CD4-positive, alpha-beta T cell (primary cell): ENCODE data around the gene FRY. TPM values are rescaled to one million over a fixed set of nuclear protein-coding genes. Genes with fewer than 3 reads are reported as not detected.

ENCODE experiments used
- ATAC-seq: fragments of 200-7000 bp; cut with Tn5 transposase; one replicate; pipeline ENCODE4 v1.10.0; 2022; ENCODE audit warnings: mild to moderate bottlenecking; ENCODE audit not compliant: poor library complexity
- CTCF ChIA-PET: fragments of 350-600 bp; sonication (Branson Sonifier 250); formaldehyde crosslinking; loops from one replicate; lab custom pipeline; 2021; ENCODE audit warnings: antibody characterized with exemption, inconsistent platforms; lab: Charles Lee
- POLR2A ChIA-PET: fragments of 350-600 bp; sonication (Branson Sonifier 250); formaldehyde crosslinking; loops from one replicate; lab custom pipeline; 2021; ENCODE audit warnings: antibody characterized with exemption, inconsistent platforms; lab: Charles Lee
- DNase-seq, 14 experiments: peaks; one replicate each; pipeline ENCODE4 v3.0.0-alpha.2; 2013 to 2020; ENCODE audit warnings: mixed read lengths in 2 of 14
- H3K27ac ChIP-seq, 2 donors: one replicate each; pipeline versions ENCODE4 v1.5.1 to v1.7.0; 2013; ENCODE audit warnings: low read length in 2 of 2, low read depth in 1 of 2, mild to moderate bottlenecking in 1 of 2
- H3K27me3 ChIP-seq, 2 experiments: 1 replicate in 1 of 2; 2 replicates in 1 of 2; pipeline versions ENCODE4 v1.6.1 to v1.7.0; 2013; ENCODE audit warnings: low read length in 2 of 2, control low read depth in 1 of 2, mild to moderate bottlenecking in 1 of 2, moderate library complexity in 1 of 2; ENCODE audit not compliant: insufficient read depth in 2 of 2, control insufficient read depth in 1 of 2
- H3K36me3 ChIP-seq: one replicate; pipeline ENCODE4 v1.6.1; 2013; ENCODE audit warnings: low read length, control low read depth; ENCODE audit not compliant: insufficient read depth
- H3K4me1 ChIP-seq: one replicate; pipeline ENCODE4 v1.6.1; 2013; ENCODE audit warnings: low read length, control low read depth; ENCODE audit not compliant: insufficient read depth
- H3K4me3 ChIP-seq: one replicate; pipeline ENCODE4 v1.5.1; 2013; ENCODE audit warnings: mild to moderate bottlenecking, low read length, moderate library complexity
- H3K9me3 ChIP-seq, 2 experiments: 1 replicate in 1 of 2; 2 replicates in 1 of 2; pipeline versions ENCODE4 v1.6.1 to v1.7.0; 2013; ENCODE audit warnings: low read length in 2 of 2, mild to moderate bottlenecking in 2 of 2, control low read depth in 1 of 2, moderate library complexity in 1 of 2; ENCODE audit not compliant: control insufficient read depth in 1 of 2, insufficient read depth in 1 of 2
- H3K27ac Mint-ChIP-seq: one replicate; pipeline ENCODE4 v1.8.0; 2020; ENCODE audit warnings: mixed read lengths
- H3K27me3 Mint-ChIP-seq: one replicate; pipeline ENCODE4 v1.8.0; 2021; ENCODE audit warnings: mixed read lengths
- H3K36me3 Mint-ChIP-seq: one replicate; pipeline ENCODE4 v1.8.0; 2021; ENCODE audit warnings: low read depth, mixed read lengths
- H3K4me1 Mint-ChIP-seq: one replicate; pipeline ENCODE4 v1.8.0; 2021; ENCODE audit warnings: low read depth, mixed read lengths
- H3K4me3 Mint-ChIP-seq: one replicate; pipeline ENCODE4 v1.8.0; 2020; ENCODE audit warnings: mild to moderate bottlenecking, mixed read lengths
- H3K9me3 Mint-ChIP-seq: one replicate; pipeline ENCODE4 v1.8.0; 2020; ENCODE audit warnings: mixed read lengths
- intact Hi-C, 2 experiments: fragments of 100-400 bp; cut with DNase I in 1 of 2; cut with micrococcal nuclease in 1 of 2; formaldehyde crosslinking; loops; one replicate each; pipeline versions ENCODE4 v1.15.1 to v1.9.0; 2023 to 2025; cut with DNase I, micrococcal nuclease
- total RNA-seq, 174 experiments: library from RNA in 2 of 174; stranded (reverse) in 2 of 174; gene quantifications; one replicate each; pipeline ENCODE4 v1.2.3 and lab custom pipeline; 2021 to 2026
- TF ChIP-seq, protein P1 (sequence below): fragments of 200-600 bp; IDR thresholded peaks from one replicate; pipeline ENCODE4 v1.8.0; 2022; ENCODE audit warnings: antibody characterized with exemption, mild to moderate bottlenecking

FRY gene
- total RNA-seq, 2 experiments from 2014 or later: 13.7 to 18.4 TPM

GRCh38 chr13:32212421-32212820 is 180.8 kb downstream of the FRY start:
- ChIA-PET CTCF (no interaction called here), POLR2A (no interaction called here)
- intact Hi-C loops: no loop called here
- peaks cover 57% of the 10 kb centered on the region for H3K36me3 Mint-ChIP-seq
- Histone ChIP-seq H3K4me3 (no peak overlapping the region), H3K4me1 (no peaks in the 10 kb centered on the region), H3K27ac (no peak overlapping the region), H3K27me3 (no peaks in the 10 kb centered on the region), H3K9me3 (no peaks in the 10 kb centered on the region), H3K36me3 (peaks cover 18% of the 10 kb centered on the region)
- no peak overlapping the region for H3K27ac Mint-ChIP-seq
- H3K9me3 Mint-ChIP-seq: no peaks in the 10 kb centered on the region
- H3K4me3 Mint-ChIP-seq: no peak overlapping the region
- no peaks in the 10 kb centered on the region for H3K27me3 Mint-ChIP-seq
- H3K4me1 Mint-ChIP-seq: no peaks in the 10 kb centered on the region
- DNase-seq: no peak
- TF ChIP-seq, protein P1, sequence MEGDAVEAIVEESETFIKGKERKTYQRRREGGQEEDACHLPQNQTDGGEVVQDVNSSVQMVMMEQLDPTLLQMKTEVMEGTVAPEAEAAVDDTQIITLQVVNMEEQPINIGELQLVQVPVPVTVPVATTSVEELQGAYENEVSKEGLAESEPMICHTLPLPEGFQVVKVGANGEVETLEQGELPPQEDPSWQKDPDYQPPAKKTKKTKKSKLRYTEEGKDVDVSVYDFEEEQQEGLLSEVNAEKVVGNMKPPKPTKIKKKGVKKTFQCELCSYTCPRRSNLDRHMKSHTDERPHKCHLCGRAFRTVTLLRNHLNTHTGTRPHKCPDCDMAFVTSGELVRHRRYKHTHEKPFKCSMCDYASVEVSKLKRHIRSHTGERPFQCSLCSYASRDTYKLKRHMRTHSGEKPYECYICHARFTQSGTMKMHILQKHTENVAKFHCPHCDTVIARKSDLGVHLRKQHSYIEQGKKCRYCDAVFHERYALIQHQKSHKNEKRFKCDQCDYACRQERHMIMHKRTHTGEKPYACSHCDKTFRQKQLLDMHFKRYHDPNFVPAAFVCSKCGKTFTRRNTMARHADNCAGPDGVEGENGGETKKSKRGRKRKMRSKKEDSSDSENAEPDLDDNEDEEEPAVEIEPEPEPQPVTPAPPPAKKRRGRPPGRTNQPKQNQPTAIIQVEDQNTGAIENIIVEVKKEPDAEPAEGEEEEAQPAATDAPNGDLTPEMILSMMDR: no peak
- ATAC-seq: no peak

DNA sequence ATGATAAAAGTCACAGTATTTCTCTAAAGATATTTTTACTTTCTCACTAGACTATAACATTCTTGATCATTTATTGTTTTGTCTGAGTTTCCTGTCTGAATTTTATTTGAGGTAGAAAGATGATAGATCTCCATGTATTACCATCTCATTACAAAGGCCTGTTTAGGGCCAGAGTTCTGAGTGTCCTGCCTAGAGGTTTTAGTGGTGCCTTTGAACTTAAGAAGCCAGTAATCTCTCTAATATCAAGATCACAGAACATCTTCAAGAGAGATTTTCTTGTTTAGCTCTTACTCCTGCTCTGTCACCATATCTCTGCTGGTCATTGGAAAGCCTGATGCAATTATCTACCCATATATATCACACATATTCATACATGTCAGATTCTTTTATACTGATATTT is 182.1 kb downstream of the FRY start:
- Histone ChIP-seq H3K4me1 (no peaks in the 10 kb centered on the region), H3K27ac (no peak overlapping the region), H3K4me3 (no peak overlapping the region), H3K36me3 (peaks cover 16% of the 10 kb centered on the region), H3K9me3 (no peaks in the 10 kb centered on the region), H3K27me3 (no peaks in the 10 kb centered on the region)
- POLR2A ChIA-PET: no interaction called here
- CTCF ChIA-PET: no interaction called here
- ATAC-seq: no peak
- DNase-seq: no peak
- TF ChIP-seq, protein P1: no peak
- H3K9me3 Mint-ChIP-seq: no peaks in the 10 kb centered on the region
- H3K36me3 Mint-ChIP-seq: peaks cover 60% of the 10 kb centered on the region
- H3K4me1 Mint-ChIP-seq: no peaks in the 10 kb centered on the region
- intact Hi-C loops: no loop called here
- H3K4me3 Mint-ChIP-seq: no peak overlapping the region
- H3K27ac Mint-ChIP-seq: no peak overlapping the region
- no peaks in the 10 kb centered on the region for H3K27me3 Mint-ChIP-seq

GRCh38 chr13:32214071-32214470 is 182.5 kb downstream of the FRY start:
- CTCF ChIA-PET: no interaction called here
- Histone ChIP-seq H3K27ac (no peak overlapping the region), H3K4me3 (no peak overlapping the region), H3K36me3 (peaks cover 12% of the 10 kb centered on the region), H3K27me3 (no peaks in the 10 kb centered on the region), H3K9me3 (no peaks in the 10 kb centered on the region), H3K4me1 (no peaks in the 10 kb centered on the region)
- Mint-ChIP-seq H3K27me3 (no peaks in the 10 kb centered on the region), H3K4me1 (no peaks in the 10 kb centered on the region), H3K27ac (no peak overlapping the region), H3K4me3 (no peak overlapping the region), H3K36me3 (peaks cover 59% of the 10 kb centered on the region), H3K9me3 (no peaks in the 10 kb centered on the region)
- POLR2A ChIA-PET: no interaction called here
- ATAC-seq: no peak
- TF ChIP-seq, protein P1: no peak
- intact Hi-C loops: no loop called here
- no peak for DNase-seq
